Hepatocyte (in vitro differentiated cells): Measurements from ENCODE around the gene SH3PXD2A. TPM values are rescaled to one million over a fixed set of nuclear protein-coding genes. Genes with fewer than 3 reads are reported as not detected.

ENCODE experiments used
- DNase-seq: peaks from one replicate; pipeline ENCODE4 v3.0.0-alpha.2; 2016; ENCODE audit warnings: low spot score
- H2AFZ ChIP-seq: fragments of 200-600 bp; sonication (generic); 2 replicates; pipeline ENCODE4 v1.6.0; 2016; ENCODE audit warnings: antibody characterized with exemption, mild to moderate bottlenecking
- H3K27ac ChIP-seq: fragments of 200-600 bp; sonication (generic); 2 replicates; pipeline ENCODE4 v1.5.1; 2016; ENCODE audit warnings: mild to moderate bottlenecking
- H3K27me3 ChIP-seq: fragments of 200-600 bp; sonication (generic); 2 replicates; pipeline ENCODE4 v1.6.1; 2016
- H3K36me3 ChIP-seq: fragments of 200-600 bp; sonication (generic); replicated peaks from 2 replicates; pipeline ENCODE4 v1.5.1; 2016; ENCODE audit warnings: low read depth; ENCODE audit not compliant: insufficient read depth
- H3K4me1 ChIP-seq: fragments of 200-600 bp; sonication (generic); 2 replicates; pipeline ENCODE4 v1.5.1; 2016; ENCODE audit warnings: mild to moderate bottlenecking, moderate library complexity; ENCODE audit not compliant: insufficient read depth
- H3K4me2 ChIP-seq: fragments of 200-600 bp; sonication (generic); 2 replicates; pipeline ENCODE4 v1.6.0; 2016
- H3K4me3 ChIP-seq: fragments of 200-600 bp; sonication (generic); 2 replicates; pipeline ENCODE4 v1.5.1; 2016; ENCODE audit warnings: mild to moderate bottlenecking
- H3K79me2 ChIP-seq: fragments of 200-600 bp; sonication (generic); 2 replicates; pipeline ENCODE4 v1.6.0; 2017; ENCODE audit warnings: mild to moderate bottlenecking
- H3K9me2 ChIP-seq: fragments of 200-600 bp; sonication (generic); replicated peaks from 2 replicates; pipeline ENCODE4 v1.6.0; 2017; ENCODE audit warnings: mild to moderate bottlenecking; ENCODE audit not compliant: insufficient read depth
- H3K9me3 ChIP-seq: fragments of 200-600 bp; sonication (generic); 2 replicates; pipeline ENCODE4 v1.5.1; 2016; ENCODE audit warnings: low read depth, mild to moderate bottlenecking
- H4K20me1 ChIP-seq: fragments of 200-600 bp; sonication (generic); 2 replicates; pipeline ENCODE4 v1.6.0; 2016; ENCODE audit warnings: mild to moderate bottlenecking; ENCODE audit not compliant: insufficient read depth, poor library complexity, severe bottlenecking
- EZH2 ChIP-seq: fragments of 200-600 bp; sonication (generic); IDR thresholded peaks from 2 replicates; pipeline ENCODE4 v1.6.1; 2016; ENCODE audit warnings: antibody characterized with exemption, mild to moderate bottlenecking, borderline replicate concordance
- EZH2phosphoT487 ChIP-seq: fragments of 200-600 bp; sonication (generic); IDR thresholded peaks from one replicate; pipeline ENCODE4 v1.6.1; 2018; ENCODE audit warnings: antibody characterized with exemption, mild to moderate bottlenecking, low read depth, moderate library complexity; ENCODE audit not compliant: unreplicated experiment, severe bottlenecking
- WGBS: methylation state at CpG from one replicate; pipeline ENCODE4 v1.1.6; 2016; ENCODE audit warnings: low lambda C conversion rate; ENCODE audit errors: missing lambda C conversion rate; 5-methylcytosine and 5-hydroxymethylcytosine counted together
- polyA plus RNA-seq: library from polyadenylated mRNA; unstranded; fragments of >200 nt; fragmentation: Nextera tagmentation; extraction: Ambion mirVana; gene quantifications from 2 replicates; pipeline ENCODE4 v1.2.1, GENCODE V29; 2016
- total RNA-seq: library from RNA; depleted of rRNA; stranded (reverse); fragments of >200 nt; gene quantifications from 2 replicates; pipeline ENCODE4 v1.2.3, GENCODE V29; 2014
- TF ChIP-seq, protein P1 (sequence below): fragments of 200-600 bp; sonication (generic); IDR thresholded peaks from 2 replicates; pipeline ENCODE4 v1.5.1; 2016; ENCODE audit warnings: antibody characterized with exemption, mild to moderate bottlenecking; ENCODE audit not compliant: poor library complexity

The SH3PXD2A gene
- total and polyA plus RNA-seq, 2 experiments from 2014 or later, result 8.4 to 13.6 TPM

DNA sequence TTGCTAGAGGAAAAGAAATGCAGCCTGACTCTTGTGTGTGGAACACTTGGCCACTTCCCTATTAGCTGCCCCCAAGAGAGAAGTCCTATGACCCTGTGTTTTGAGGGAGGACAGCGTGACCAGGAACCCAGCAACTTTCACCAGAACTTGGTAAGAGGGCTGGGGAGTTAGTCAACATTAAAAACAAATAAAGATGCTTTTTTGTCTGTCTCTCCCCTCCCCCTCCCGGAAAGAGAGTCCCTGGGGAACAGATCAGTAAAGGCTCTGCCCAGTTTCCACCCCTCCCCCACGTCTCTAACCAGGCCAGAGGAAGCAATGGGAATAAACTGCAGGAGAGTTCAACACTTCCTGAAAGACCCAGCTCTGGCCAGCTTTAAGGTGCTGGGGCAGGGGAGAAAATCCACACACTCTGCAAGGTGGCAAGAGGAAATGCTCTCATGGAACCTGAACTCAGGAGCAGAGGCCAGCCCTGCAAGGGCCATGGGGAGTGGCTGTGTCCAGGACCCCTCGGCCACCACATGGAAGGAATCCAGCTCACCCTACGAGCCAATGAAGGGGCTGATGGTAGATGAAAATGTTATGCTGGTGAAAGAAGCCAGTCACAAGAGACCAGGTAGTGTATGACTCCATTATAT lies 21.5 kb downstream of the SH3PXD2A start:
- peak overlapping the region; percentile 80 for H3K27ac ChIP-seq
- no peak overlapping the region for H2AFZ ChIP-seq
- 55% methylated on average over 5 of the region's 5 CpGs for WGBS
- H3K79me2 ChIP-seq, result peaks cover 63% of the 10 kb centered on the region
- H3K36me3 ChIP-seq, result no peaks in the 10 kb centered on the region
- no peaks in the 10 kb centered on the region for H3K27me3 ChIP-seq
- no peaks in the 10 kb centered on the region for H3K9me2 ChIP-seq
- H3K4me1 ChIP-seq, result peaks cover 62% of the 10 kb centered on the region
- no peaks in the 10 kb centered on the region for H3K9me3 ChIP-seq
- peak overlapping the region; percentile 50 for H3K4me2 ChIP-seq
- H3K4me3 ChIP-seq, result no peak overlapping the region
- no peaks in the 10 kb centered on the region for H4K20me1 ChIP-seq
- DNase-seq, result peak; percentile 68
- TF ChIP-seq EZH2phosphoT487 (no peak), EZH2 (no peak)
- TF ChIP-seq, protein P1, sequence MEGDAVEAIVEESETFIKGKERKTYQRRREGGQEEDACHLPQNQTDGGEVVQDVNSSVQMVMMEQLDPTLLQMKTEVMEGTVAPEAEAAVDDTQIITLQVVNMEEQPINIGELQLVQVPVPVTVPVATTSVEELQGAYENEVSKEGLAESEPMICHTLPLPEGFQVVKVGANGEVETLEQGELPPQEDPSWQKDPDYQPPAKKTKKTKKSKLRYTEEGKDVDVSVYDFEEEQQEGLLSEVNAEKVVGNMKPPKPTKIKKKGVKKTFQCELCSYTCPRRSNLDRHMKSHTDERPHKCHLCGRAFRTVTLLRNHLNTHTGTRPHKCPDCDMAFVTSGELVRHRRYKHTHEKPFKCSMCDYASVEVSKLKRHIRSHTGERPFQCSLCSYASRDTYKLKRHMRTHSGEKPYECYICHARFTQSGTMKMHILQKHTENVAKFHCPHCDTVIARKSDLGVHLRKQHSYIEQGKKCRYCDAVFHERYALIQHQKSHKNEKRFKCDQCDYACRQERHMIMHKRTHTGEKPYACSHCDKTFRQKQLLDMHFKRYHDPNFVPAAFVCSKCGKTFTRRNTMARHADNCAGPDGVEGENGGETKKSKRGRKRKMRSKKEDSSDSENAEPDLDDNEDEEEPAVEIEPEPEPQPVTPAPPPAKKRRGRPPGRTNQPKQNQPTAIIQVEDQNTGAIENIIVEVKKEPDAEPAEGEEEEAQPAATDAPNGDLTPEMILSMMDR, result no peak

DNA sequence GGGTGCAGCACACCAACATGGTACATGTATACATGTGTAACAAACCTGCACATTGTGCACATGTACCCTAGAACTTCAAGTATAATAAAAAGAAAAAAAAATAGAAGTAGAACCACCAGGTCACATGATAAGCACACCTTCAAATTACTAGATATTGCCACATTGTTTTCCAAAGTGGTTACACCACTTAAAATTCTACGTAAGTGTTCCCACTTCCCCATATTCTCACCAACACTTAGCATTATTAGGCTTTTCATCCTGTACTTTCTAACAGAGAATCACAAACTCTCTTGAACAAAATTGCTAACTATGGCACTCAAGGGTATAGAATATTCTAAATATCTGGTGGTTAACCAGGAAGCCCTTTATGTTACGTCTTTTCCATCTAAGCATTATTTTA lies 22.6 kb downstream of the SH3PXD2A start:
- no peak overlapping the region for H2AFZ ChIP-seq
- no peak for DNase-seq
- H3K4me2 ChIP-seq, result no peak overlapping the region
- peaks cover 62% of the 10 kb centered on the region for H3K4me1 ChIP-seq
- no peak for TF ChIP-seq EZH2
- TF ChIP-seq, protein P1, result no peak
- no peak for TF ChIP-seq EZH2phosphoT487
- H3K79me2 ChIP-seq, result peaks cover 57% of the 10 kb centered on the region
- H4K20me1 ChIP-seq, result no peaks in the 10 kb centered on the region
- H3K9me2 ChIP-seq, result no peaks in the 10 kb centered on the region
- no peaks in the 10 kb centered on the region for H3K36me3 ChIP-seq
- no peak overlapping the region for H3K27ac ChIP-seq
- no peak overlapping the region for H3K4me3 ChIP-seq
- H3K9me3 ChIP-seq, result no peaks in the 10 kb centered on the region
- no peaks in the 10 kb centered on the region for H3K27me3 ChIP-seq
- 95% methylated on average over 2 of the region's 2 CpGs for WGBS

DNA sequence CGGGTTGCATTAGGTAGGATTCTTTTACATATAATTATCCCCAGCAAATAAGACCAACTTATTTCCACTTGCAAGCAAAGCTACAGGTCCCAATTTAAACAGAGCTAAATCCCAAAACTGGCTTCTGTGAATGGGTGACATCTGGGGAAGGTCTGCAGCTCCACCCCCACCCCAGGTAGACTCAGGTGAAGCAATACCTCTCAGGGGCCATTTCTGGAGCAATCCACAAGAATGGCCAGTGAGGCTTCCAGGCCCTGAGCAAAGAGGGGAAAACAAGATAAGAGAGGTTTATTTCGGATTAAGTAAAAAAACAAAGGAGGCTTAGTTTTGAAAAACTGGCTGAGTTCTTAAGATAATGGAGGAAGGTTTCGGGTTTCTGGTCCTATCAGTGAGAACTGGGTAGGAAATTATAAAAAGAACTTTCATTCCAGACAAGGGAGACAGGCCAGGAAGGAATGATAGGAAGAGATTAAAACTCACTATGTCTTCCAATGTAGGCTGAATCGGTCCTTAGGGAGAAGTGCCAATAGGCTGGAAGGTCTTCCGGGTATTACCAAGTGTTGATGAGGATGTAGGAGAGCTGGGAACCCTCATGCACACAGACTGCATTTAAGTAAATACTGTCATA lies 25.4 kb downstream of the SH3PXD2A start:
- no peaks in the 10 kb centered on the region for H3K9me3 ChIP-seq
- H3K79me2 ChIP-seq, result peaks cover 68% of the 10 kb centered on the region
- H2AFZ ChIP-seq, result no peak overlapping the region
- H3K27me3 ChIP-seq, result no peaks in the 10 kb centered on the region
- no peaks in the 10 kb centered on the region for H3K36me3 ChIP-seq
- H3K4me3 ChIP-seq, result no peak overlapping the region
- no peaks in the 10 kb centered on the region for H3K9me2 ChIP-seq
- TF ChIP-seq EZH2 (no peak), EZH2phosphoT487 (no peak)
- TF ChIP-seq, protein P1, result no peak
- peak overlapping the region; percentile 16 for H3K27ac ChIP-seq
- no peak overlapping the region for H3K4me2 ChIP-seq
- 30% methylated on average over 5 of the region's 5 CpGs for WGBS
- no peak for DNase-seq
- peaks cover 40% of the 10 kb centered on the region for H3K4me1 ChIP-seq
- no peaks in the 10 kb centered on the region for H4K20me1 ChIP-seq
